ENCODE measurements around the gene CPEB1.

CPEB1 gene

GRCh38 chr15:82647045-82647834 is at the start of gene CPEB1:
Gene CPEB1, minus strand, starts transcription at chr15:82647363. Its CDS starts 18,904 bp downstream, at chr15:82628459.
- peak; percentile 77 for DNase-seq (ENCODE audit: low spot score)

DNA sequence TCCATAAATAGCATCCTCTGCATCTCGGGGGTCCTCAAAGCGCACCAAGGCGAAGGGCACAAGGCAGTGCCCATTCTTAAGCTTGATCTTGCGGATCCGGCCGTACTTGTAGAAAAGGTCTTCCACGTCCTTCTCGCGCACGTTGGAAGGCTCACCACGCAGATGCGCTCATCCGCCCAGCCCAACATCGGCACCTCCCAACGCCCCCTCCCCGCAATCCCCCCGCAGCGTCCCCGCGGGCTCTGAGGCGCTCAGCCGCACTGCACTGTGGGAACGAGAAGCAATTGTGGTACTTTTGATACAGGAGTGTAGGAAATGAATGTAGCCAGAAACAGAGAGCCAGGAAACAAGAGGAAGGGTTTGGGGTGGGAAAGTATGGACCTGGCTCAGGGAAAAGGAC is 45.0 kb upstream of the CPEB1 start:
- DNase-seq (ENCODE audit: low spot score): no peak

- no peak for DNase-seq (ENCODE audit: low spot score)
Observed at GRCh38 chr15:82689147-82689546, 42.0 kb upstream of the CPEB1 start.

GRCh38 chr15:82688691-82689090 is 41.5 kb upstream of the CPEB1 start:
- no peak for DNase-seq (ENCODE audit: low spot score)

DNA sequence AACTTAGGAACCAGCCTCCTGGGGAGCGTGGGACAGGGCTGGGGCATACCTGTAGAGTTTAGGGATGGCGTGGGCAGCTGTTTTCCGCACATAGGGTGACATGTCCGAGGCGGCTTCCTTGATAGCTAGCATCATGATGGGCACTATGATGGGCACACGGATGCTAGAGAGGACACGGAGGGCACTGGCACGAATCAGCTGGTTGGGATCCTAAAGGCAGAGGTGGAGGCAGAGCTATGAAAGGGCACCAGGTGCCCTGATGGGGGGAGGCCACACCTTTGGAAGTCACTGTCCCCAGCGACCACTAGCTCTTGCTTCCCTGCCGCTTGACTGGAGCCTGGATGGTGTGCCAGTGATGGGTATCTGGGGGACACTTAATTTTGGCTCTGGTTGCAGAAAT is 34.2 kb upstream of the CPEB1 start:
- no peak for DNase-seq (ENCODE audit: low spot score)

DNA sequence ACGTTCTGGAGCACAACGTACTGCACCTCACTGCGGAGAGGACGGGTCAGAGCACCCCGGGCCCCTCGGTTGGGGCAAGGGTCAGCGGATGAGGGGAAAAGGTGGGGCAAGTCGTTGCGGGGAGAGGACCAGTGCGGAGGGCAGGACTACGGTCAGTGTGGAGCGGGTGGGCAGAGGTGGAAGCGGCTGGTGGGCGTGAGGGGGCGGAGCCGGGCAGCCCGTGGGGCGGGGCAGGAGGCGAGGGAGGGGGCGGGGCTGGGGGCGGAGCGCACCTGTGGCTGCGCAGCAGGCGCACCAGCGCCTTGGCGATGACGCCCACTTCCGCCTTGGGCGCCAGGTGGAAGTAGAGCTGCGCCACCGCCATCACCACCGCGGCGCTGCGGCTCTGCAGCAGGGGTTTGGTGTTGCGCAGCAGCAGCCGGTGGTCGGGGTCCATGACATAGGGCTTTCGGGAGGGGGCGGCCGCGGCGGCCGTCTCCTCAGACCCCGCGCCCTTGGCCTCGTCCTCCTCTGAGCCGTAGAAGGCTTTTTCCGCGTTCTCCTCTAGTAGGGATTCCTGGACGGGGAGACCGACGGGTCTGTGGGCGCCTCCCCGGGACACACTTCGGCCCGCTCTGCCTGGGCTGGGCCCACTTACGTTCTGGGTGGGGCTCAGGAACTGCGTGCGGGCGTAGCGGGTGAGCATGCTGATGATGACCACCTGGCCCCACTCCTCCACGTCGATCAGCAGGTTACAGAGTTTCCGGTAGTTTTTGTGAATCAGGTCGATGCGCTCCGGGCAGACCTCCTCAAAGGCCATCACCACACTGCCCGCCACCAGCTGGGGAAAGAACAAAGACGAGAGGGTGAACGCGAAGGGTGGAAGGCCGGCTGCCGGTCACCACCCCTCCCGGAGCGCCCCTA is 33.3 kb upstream of the CPEB1 start:
- peak; percentile 38 for DNase-seq (ENCODE audit: low spot score)

GRCh38 chr15:82679626-82680199 is 32.5 kb upstream of the CPEB1 start:
- no peak for DNase-seq (ENCODE audit: low spot score)

GRCh38 chr15:82677720-82678323 is 30.7 kb upstream of the CPEB1 start:
- DNase-seq (ENCODE audit: low spot score): no peak

- no peak for DNase-seq (ENCODE audit: low spot score)
Observed at GRCh38 chr15:82674873-82675272, 27.7 kb upstream of the CPEB1 start.

DNA sequence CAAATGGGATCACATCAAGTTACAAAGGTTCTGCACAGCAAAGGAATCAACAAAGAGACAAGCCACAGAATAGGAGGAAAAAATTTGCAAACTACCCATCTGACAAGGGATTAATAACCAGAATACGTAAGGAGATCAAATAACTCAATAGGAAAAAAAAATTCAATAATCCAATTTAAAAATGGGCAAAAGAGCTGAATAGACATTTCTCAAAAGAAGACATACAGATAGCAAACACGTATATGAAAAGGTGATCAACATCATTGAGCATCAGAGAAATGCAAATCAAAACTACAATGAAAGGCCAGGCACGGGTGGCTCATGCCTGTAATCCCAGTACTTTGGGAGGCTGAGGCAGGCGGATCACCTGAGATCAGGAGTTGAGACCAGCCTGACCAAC is 23.5 kb upstream of the CPEB1 start:
- DNase-seq (ENCODE audit: low spot score): no peak

GRCh38 chr15:82666606-82667005 is 19.4 kb upstream of the CPEB1 start:
- no peak for DNase-seq (ENCODE audit: low spot score)

GRCh38 chr15:82664021-82664420 is 16.9 kb upstream of the CPEB1 start:
- DNase-seq (ENCODE audit: low spot score): no peak

GRCh38 chr15:82663186-82663600 is 16.0 kb upstream of the CPEB1 start:
- DNase-seq (ENCODE audit: low spot score): peak; percentile 52

- DNase-seq (ENCODE audit: low spot score): no peak
Observed at GRCh38 chr15:82662641-82663040, 15.5 kb upstream of the CPEB1 start.

GRCh38 chr15:82660378-82660777 is 13.2 kb upstream of the CPEB1 start:
- no peak for DNase-seq (ENCODE audit: low spot score)

- no peak for DNase-seq (ENCODE audit: low spot score)
Observed at GRCh38 chr15:82656641-82657266, 9.6 kb upstream of the CPEB1 start.

DNA sequence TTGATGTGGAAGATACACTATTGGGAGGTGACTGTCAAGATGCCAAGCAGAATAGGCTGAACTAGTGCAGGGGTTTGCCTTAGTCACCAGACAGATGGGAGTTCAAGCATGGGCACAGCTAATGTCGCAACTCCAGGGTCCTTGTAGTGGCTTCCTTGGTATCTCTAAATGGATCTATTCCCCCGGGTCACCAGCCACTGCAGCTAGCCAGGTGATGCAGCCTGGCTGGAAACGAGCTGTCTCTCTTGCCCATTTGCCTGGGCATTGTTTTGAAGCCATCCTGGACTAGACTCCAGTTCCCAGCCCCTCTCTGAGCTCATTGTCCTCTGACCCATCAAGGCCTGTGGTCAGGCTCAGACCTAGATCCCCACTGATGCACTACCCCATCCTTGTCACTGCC is 8.4 kb upstream of the CPEB1 start:
- no peak for DNase-seq (ENCODE audit: low spot score)

GRCh38 chr15:82653483-82654168 is 6.5 kb upstream of the CPEB1 start:
- no peak for DNase-seq (ENCODE audit: low spot score)

- DNase-seq (ENCODE audit: low spot score): no peak
Observed at GRCh38 chr15:82651708-82652107, 4.5 kb upstream of the CPEB1 start.

DNA sequence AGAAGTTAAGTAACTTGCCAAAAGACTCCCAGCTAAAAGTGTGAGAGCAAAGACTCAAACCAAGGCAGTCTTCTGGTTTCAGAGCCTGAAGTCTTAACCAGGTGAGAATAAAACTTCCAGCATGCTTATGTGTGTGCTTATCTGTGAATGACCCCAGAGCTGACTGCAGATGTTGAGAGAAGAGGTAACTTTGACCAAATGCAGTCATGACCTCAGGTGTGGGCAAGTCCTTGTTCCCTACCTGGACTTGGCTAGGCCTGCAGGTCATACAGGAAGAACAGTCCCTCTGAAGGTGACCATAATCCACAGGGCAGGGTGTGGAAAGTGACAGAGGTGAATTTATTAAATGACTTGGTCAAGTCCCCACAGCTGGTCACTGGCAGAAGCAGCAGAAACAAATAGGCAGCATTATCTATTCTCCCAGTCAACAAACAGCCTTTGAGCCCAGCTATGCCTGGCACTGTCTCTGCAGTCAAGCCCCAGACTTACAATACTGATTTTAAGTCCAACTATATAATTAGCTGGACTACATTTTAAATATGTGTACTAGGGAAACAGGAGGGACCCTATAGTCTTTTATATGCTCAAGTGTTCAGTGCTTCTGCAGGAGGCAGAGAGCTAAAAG is 3.0 kb upstream of the CPEB1 start:
- DNase-seq (ENCODE audit: low spot score): peak; percentile 17

All from hematopoietic multipotent progenitor cell treated with erythropoietin and hydrocortisone succinate and interleukin-3 and kit ligand, for 15 days (in vitro differentiated cells).